UCSD-AML1 (cell line): ENCODE measurements around the gene PPP1R9A.

Experiments
- DNase-seq: peaks from one replicate; lab custom pipeline; 2025; ENCODE audit not compliant: unreplicated experiment; lab: John Stamatoyannopoulos, UW

The PPP1R9A gene

DNA sequence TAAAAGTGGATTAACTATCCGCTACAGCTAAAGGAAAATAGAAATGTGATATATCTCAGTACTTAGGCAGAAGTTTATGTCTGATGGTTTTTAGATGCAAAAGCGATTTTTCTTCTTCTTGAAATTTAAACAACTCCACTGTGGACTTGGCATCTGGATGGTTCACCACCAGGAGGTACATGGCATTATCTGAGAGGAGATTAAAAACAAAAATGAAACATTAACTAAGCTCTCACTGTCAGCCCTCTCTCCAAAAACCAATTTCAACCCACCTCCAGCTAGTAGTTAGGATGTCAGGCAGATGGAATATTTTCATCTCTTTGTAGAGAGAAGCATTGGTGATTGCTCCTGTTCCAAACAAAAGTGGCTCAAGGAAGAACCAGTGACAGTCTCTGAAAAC is 404.0 kb downstream of the PPP1R9A start:
- no peak for DNase-seq

DNA sequence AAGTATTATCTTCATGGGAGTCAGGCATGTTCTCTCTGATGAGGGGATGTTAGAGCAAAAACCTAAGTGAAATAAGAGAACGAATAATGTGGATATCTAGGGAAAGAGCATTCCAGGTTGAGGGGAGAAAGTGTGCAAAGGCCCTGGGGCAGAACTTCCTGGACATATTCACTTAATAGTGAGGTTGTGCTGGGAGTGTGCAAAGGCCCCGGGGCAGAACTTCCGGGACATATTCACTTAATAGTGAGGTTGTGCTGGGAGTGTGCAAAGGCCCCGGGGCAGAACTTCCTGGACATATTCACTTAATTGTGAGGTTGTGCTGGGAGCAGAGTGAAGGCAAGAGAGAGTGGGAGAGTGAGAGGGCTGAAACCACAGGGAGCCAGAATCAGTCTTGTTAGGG is 405.2 kb downstream of the PPP1R9A start:
- no peak for DNase-seq

GRCh38 chr7:95316588-95316987 is 409.2 kb downstream of the PPP1R9A start:
- no peak for DNase-seq

DNA sequence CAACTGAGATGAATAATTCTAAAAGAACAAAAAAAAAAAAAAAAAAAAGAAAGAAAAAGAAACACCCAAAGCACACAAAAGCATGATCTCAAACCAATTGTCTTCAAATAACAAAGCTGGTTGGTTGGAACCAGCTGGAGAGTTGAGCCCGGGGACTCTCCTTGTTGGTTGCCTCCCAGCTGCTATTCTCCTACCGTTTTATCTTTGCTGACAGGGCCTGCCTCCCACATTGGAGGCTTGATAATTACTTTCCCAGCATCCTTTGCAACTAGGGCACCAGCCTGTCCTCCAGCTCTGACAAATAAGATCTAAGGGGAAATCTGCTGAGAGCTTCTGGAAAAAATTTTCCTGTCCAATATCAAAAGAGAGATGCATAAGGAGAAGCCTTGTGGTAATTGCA is 410.2 kb downstream of the PPP1R9A start:
- no peak for DNase-seq

DNA sequence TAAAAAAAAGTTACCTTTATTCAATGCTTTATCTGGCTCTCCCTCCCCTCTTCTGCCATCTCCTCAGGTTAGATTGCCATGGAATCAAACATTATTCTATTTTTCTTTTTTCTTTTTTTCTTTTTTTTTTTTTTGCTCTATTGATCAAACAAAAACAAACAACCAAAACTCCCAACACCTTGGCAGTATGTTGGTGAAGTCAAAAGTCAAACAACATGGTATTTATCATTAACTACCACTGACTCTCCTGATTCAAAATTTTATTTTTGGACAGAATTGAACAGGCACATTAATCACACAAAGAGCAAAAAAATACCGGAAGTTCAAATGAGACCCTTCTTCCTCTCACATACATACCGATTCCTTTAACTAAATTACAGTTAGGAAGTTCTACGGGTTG is 410.6 kb downstream of the PPP1R9A start:
- no peak for DNase-seq

DNA sequence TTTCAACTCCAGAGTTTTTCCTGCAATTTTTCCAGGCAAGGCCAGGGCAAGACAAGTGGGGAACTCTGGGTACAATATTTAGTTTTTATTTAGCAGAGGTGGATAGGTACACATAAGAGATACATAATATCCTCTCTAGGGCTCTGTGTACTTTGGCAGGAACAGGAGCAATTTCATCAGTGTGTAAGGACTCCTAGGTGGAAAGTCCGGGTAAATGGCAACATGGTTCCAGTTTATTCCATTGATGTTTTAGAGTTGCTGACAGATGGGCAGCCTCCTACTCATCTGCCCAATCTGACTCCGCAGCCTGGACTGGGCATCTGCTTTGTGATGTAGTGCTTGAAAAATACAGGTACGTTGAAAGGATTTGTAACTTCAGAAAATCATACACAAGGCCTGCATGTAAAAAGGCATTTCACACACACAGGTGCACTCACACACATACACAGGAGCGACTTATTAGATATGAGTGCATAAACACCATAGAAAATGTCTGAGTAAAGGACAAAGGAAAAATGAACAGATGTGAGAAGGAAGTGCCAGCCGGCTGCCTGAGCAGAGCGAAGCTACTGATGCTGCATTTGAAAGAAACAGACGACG is 411.2 kb downstream of the PPP1R9A start:
- DNase-seq, result no peak

- DNase-seq, result no peak
These were observed 412.2 kb downstream of the PPP1R9A start for GRCh38 chr7:95319570-95319969.

GRCh38 chr7:95320651-95321050 is 413.3 kb downstream of the PPP1R9A start:
- no peak for DNase-seq

- DNase-seq, result no peak
These were observed 414.3 kb downstream of the PPP1R9A start for GRCh38 chr7:95321720-95322119.

- DNase-seq, result no peak
These were observed 415.0 kb downstream of the PPP1R9A start for GRCh38 chr7:95322396-95322795.

DNA sequence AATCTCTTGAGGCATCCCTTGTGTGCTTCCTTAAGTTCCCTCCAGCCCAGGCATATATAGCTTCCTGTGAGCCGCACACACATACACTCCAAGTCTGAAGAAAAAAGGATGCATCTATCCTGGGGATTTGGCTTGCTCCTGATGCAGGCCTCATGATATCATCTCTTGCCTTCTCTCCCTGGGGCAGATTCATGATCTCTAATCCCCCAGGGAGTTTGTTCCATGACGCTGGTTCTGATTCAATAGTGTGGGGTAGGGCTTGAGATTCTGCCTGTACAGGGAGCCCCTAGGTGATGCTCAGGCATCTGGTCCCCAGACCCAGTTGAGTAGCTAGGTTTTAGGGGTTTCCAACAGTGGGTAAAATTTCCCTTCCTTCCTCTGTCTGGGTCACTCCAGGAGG is 415.5 kb downstream of the PPP1R9A start:
- DNase-seq, result no peak

- no peak for DNase-seq
These were observed 416.2 kb downstream of the PPP1R9A start for GRCh38 chr7:95323410-95324129.

- DNase-seq, result no peak
These were observed 417.0 kb downstream of the PPP1R9A start, which contains the start of gene PON1 for GRCh38 chr7:95324431-95324830. Gene PON1, minus strand, starts transcription at chr7:95324532. Its CDS starts 57 bp downstream, at chr7:95324475.

- no peak for DNase-seq
These were observed 420.0 kb downstream of the PPP1R9A start for GRCh38 chr7:95327356-95327755.

- no peak for DNase-seq
These were observed 423.0 kb downstream of the PPP1R9A start for GRCh38 chr7:95330204-95330960.

GRCh38 chr7:95330961-95331337 is 423.6 kb downstream of the PPP1R9A start:
- no peak for DNase-seq

DNA sequence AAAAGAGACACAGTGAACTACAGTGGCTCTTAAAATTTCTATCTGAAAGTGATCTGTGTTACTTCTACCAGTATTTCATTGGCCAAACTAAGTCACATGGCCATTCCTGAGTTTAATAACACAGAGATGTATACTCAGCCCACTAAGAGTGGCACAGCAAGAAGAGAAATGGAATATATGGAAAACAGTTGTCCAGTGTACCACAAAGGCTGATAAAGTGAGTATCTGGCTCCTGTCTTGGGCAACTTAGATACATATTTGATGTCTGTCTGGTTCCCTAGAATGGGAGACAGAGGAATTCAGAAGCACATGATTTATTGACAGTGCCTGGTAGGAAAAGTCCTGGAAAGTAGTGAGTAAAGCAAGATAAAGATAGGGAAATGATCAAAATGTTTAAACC is 427.1 kb downstream of the PPP1R9A start:
- no peak for DNase-seq

- DNase-seq, result no peak
These were observed 427.7 kb downstream of the PPP1R9A start for GRCh38 chr7:95335093-95335492.

GRCh38 chr7:95338832-95339231 is 431.4 kb downstream of the PPP1R9A start:
- DNase-seq, result no peak

- no peak for DNase-seq
These were observed 433.1 kb downstream of the PPP1R9A start for GRCh38 chr7:95340491-95340890.

GRCh38 chr7:95342029-95342428 is 434.6 kb downstream of the PPP1R9A start:
- DNase-seq, result no peak

DNA sequence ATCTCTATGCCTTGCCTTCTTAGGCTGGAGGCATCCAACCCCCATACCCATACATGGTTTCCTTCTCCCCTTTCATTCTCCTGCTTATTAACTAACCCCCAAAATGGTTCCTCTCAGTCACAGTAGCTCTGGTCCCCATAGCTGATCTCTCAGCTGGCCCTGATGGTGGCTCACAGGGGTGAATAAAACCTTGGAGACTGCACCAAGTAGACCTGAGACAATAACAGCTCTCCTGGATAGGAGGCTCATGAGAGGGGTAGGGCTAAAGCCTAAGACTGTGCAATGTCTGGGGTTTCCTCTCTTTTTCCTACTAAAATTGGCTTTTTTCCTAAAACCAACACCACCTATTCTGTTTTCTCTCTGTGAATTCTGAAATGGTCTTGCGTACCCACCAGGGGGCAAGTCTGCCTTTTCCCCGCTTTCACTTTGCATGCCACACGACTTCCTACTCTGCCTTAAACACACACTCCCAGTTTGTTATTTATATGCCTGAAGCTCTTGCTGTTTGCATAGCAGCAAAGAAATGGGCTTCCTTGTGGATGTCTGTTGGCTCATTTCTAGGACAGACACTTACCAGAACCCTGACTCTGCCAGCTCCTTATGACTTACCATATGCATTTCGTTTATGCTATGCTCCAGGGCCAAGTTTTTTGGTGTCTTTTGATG is 435.4 kb downstream of the PPP1R9A start:
- DNase-seq, result no peak
